Measurements from ENCODE around the gene SATL1.

Gene SATL1

GRCh38 chrX:85244450-85245211, 1.1 kb upstream of the SATL1 start:
- H3K9me3 ChIP-seq (ENCODE audit: control insufficient read depth, low read length), result no peaks in the 10 kb centered on the region
- no peak overlapping the region for H2BK5ac ChIP-seq (ENCODE audit: low read depth, low read length, poor library complexity, severe bottlenecking)
- no peak overlapping the region for H3K27ac ChIP-seq (ENCODE audit: low read length, poor library complexity, severe bottlenecking)
- no peaks in the 10 kb centered on the region for H3K79me1 ChIP-seq (replicated peaks; ENCODE audit: low read length, poor library complexity, severe bottlenecking)
- peak overlapping the region; percentile 24 for H3K4me2 ChIP-seq (ENCODE audit: low read length, poor library complexity, severe bottlenecking)
- H4K8ac ChIP-seq (ENCODE audit: low read length), result peak overlapping the region; percentile 17
- H3K23ac ChIP-seq (ENCODE audit: low read length in 2 of 2), result no peak overlapping the region
- peak overlapping the region; percentile 59 for H3K9ac ChIP-seq (ENCODE audit: low read length)
- no peaks in the 10 kb centered on the region for H3K36me3 ChIP-seq (ENCODE audit: control insufficient read depth in 1 of 2, insufficient read depth in 2 of 2, low read depth in 1 of 2, low read length in 2 of 2)
- H3K4me3 ChIP-seq (ENCODE audit: insufficient read depth in 1 of 2, low read depth in 1 of 2, low read length in 2 of 2), result peak overlapping the region; percentile 62 to 69
- no peak overlapping the region for H2AK5ac ChIP-seq (ENCODE audit: low read length, severe bottlenecking)
- no peak overlapping the region for H2BK15ac ChIP-seq (ENCODE audit: low read depth, poor library complexity, severe bottlenecking)
- peaks cover 0 to 6% of the 10 kb centered on the region in 2 experiments for H3K27me3 ChIP-seq (ENCODE audit: control insufficient read depth in 1 of 2, insufficient read depth in 1 of 2, low read length in 2 of 2)
- under 1% methylated on average over 11 of the region's 42 CpGs for WGBS
- no peak overlapping the region for H2BK120ac ChIP-seq (ENCODE audit: low read depth, low read length)
- H3K4ac ChIP-seq (ENCODE audit: low read depth in 1 of 2, low read length in 2 of 2), result no peak overlapping the region
- peak overlapping the region; percentile 53 for H2AFZ ChIP-seq (ENCODE audit: low read depth, low read length)
- no peak overlapping the region for H3K18ac ChIP-seq (ENCODE audit: low read depth in 1 of 2, low read length in 2 of 2)
- H2BK12ac ChIP-seq (ENCODE audit: low read length in 2 of 2), result no peak overlapping the region
- H3K4me1 ChIP-seq (ENCODE audit: control insufficient read depth, insufficient read depth, low read depth, low read length), result no peaks in the 10 kb centered on the region
- H4K91ac ChIP-seq (ENCODE audit: low read length), result peak overlapping the region; percentile 59
- peak; percentile 44 for DNase-seq
- no peak overlapping the region for H3K14ac ChIP-seq (ENCODE audit: low read length in 2 of 2)

- H3K27me3 ChIP-seq (ENCODE audit: control insufficient read depth in 1 of 2, insufficient read depth in 1 of 2, low read length in 2 of 2), result peaks cover 0 to 6% of the 10 kb centered on the region in 2 experiments
- no peak overlapping the region for H3K9ac ChIP-seq (ENCODE audit: low read length)
- no peaks in the 10 kb centered on the region for H3K36me3 ChIP-seq (ENCODE audit: control insufficient read depth in 1 of 2, insufficient read depth in 2 of 2, low read depth in 1 of 2, low read length in 2 of 2)
- H3K4me1 ChIP-seq (ENCODE audit: control insufficient read depth, insufficient read depth, low read depth, low read length), result no peaks in the 10 kb centered on the region
- H2AK5ac ChIP-seq (ENCODE audit: low read length, severe bottlenecking), result no peak overlapping the region
- H3K4ac ChIP-seq (ENCODE audit: low read depth in 1 of 2, low read length in 2 of 2), result no peak overlapping the region
- H3K14ac ChIP-seq (ENCODE audit: low read length in 2 of 2), result no peak overlapping the region
- WGBS, result 83% methylated on average over 1 of the region's 2 CpGs
- H2BK15ac ChIP-seq (ENCODE audit: low read depth, poor library complexity, severe bottlenecking), result no peak overlapping the region
- H2AFZ ChIP-seq (ENCODE audit: low read depth, low read length), result no peak overlapping the region
- no peak overlapping the region for H2BK5ac ChIP-seq (ENCODE audit: low read depth, low read length, poor library complexity, severe bottlenecking)
- H4K91ac ChIP-seq (ENCODE audit: low read length), result no peak overlapping the region
- peak; percentile 3 for DNase-seq
- H3K18ac ChIP-seq (ENCODE audit: low read depth in 1 of 2, low read length in 2 of 2), result no peak overlapping the region
- H4K8ac ChIP-seq (ENCODE audit: low read length), result no peak overlapping the region
- no peak overlapping the region for H2BK120ac ChIP-seq (ENCODE audit: low read depth, low read length)
- H3K4me2 ChIP-seq (ENCODE audit: low read length, poor library complexity, severe bottlenecking), result peak overlapping the region; percentile 65
- H3K9me3 ChIP-seq (ENCODE audit: control insufficient read depth, low read length), result no peaks in the 10 kb centered on the region
- peak overlapping the region in 1 of 2 experiments; percentile 67 for H3K4me3 ChIP-seq (ENCODE audit: insufficient read depth in 1 of 2, low read depth in 1 of 2, low read length in 2 of 2)
- H2BK12ac ChIP-seq (ENCODE audit: low read length in 2 of 2), result no peak overlapping the region
- H3K27ac ChIP-seq (ENCODE audit: low read length, poor library complexity, severe bottlenecking), result no peak overlapping the region
- H3K23ac ChIP-seq (ENCODE audit: low read length in 2 of 2), result no peak overlapping the region
- H3K79me1 ChIP-seq (replicated peaks; ENCODE audit: low read length, poor library complexity, severe bottlenecking), result no peaks in the 10 kb centered on the region
Observed at GRCh38 chrX:85243155-85243554, 424 bp downstream of the SATL1 start.

- Histone ChIP-seq H2AK5ac (ENCODE audit: low read length, severe bottlenecking) (no peak overlapping the region), H3K23ac (ENCODE audit: low read length in 2 of 2) (no peak overlapping the region), H3K4me3 (ENCODE audit: insufficient read depth in 1 of 2, low read depth in 1 of 2, low read length in 2 of 2) (no peak overlapping the region), H3K9me3 (ENCODE audit: control insufficient read depth, low read length) (no peaks in the 10 kb centered on the region), H2BK120ac (ENCODE audit: low read depth, low read length) (no peak overlapping the region), H3K27ac (ENCODE audit: low read length, poor library complexity, severe bottlenecking) (no peak overlapping the region), H2BK5ac (ENCODE audit: low read depth, low read length, poor library complexity, severe bottlenecking) (no peak overlapping the region), H2BK12ac (ENCODE audit: low read length in 2 of 2) (no peak overlapping the region), H3K14ac (ENCODE audit: low read length in 2 of 2) (no peak overlapping the region), H3K9ac (ENCODE audit: low read length) (no peak overlapping the region), H3K36me3 (ENCODE audit: control insufficient read depth in 1 of 2, insufficient read depth in 2 of 2, low read depth in 1 of 2, low read length in 2 of 2) (no peaks in the 10 kb centered on the region), H3K4me2 (ENCODE audit: low read length, poor library complexity, severe bottlenecking) (no peak overlapping the region), H4K8ac (ENCODE audit: low read length) (no peak overlapping the region), H3K4ac (ENCODE audit: low read depth in 1 of 2, low read length in 2 of 2) (no peak overlapping the region), H3K79me1 (replicated peaks; ENCODE audit: low read length, poor library complexity, severe bottlenecking) (no peaks in the 10 kb centered on the region), H4K91ac (ENCODE audit: low read length) (no peak overlapping the region), H3K27me3 (ENCODE audit: control insufficient read depth in 1 of 2, insufficient read depth in 1 of 2, low read length in 2 of 2) (no peaks in the 10 kb centered on the region), H3K4me1 (ENCODE audit: control insufficient read depth, insufficient read depth, low read depth, low read length) (no peaks in the 10 kb centered on the region), H3K18ac (ENCODE audit: low read depth in 1 of 2, low read length in 2 of 2) (no peak overlapping the region), H2AFZ (ENCODE audit: low read depth, low read length) (no peak overlapping the region), H2BK15ac (ENCODE audit: low read depth, poor library complexity, severe bottlenecking) (no peak overlapping the region)
- WGBS, result 84% methylated on average over 2 of the region's 2 CpGs
- DNase-seq, result no peak
Observed at GRCh38 chrX:85223359-85223758, 20.2 kb downstream of the SATL1 start.

GRCh38 chrX:85221361-85221760, 22.2 kb downstream of the SATL1 start:
- no peak overlapping the region for H3K4me2 ChIP-seq (ENCODE audit: low read length, poor library complexity, severe bottlenecking)
- H3K27me3 ChIP-seq (ENCODE audit: control insufficient read depth in 1 of 2, insufficient read depth in 1 of 2, low read length in 2 of 2), result no peaks in the 10 kb centered on the region
- no peaks in the 10 kb centered on the region for H3K36me3 ChIP-seq (ENCODE audit: control insufficient read depth in 1 of 2, insufficient read depth in 2 of 2, low read depth in 1 of 2, low read length in 2 of 2)
- H3K9ac ChIP-seq (ENCODE audit: low read length), result no peak overlapping the region
- H3K9me3 ChIP-seq (ENCODE audit: control insufficient read depth, low read length), result no peaks in the 10 kb centered on the region
- H2BK12ac ChIP-seq (ENCODE audit: low read length in 2 of 2), result no peak overlapping the region
- no peak overlapping the region for H2BK120ac ChIP-seq (ENCODE audit: low read depth, low read length)
- no peak overlapping the region for H4K91ac ChIP-seq (ENCODE audit: low read length)
- no peak overlapping the region for H3K4me3 ChIP-seq (ENCODE audit: insufficient read depth in 1 of 2, low read depth in 1 of 2, low read length in 2 of 2)
- H2BK5ac ChIP-seq (ENCODE audit: low read depth, low read length, poor library complexity, severe bottlenecking), result no peak overlapping the region
- no peaks in the 10 kb centered on the region for H3K79me1 ChIP-seq (replicated peaks; ENCODE audit: low read length, poor library complexity, severe bottlenecking)
- H2AK5ac ChIP-seq (ENCODE audit: low read length, severe bottlenecking), result no peak overlapping the region
- no peak overlapping the region for H4K8ac ChIP-seq (ENCODE audit: low read length)
- no peak overlapping the region for H3K18ac ChIP-seq (ENCODE audit: low read depth in 1 of 2, low read length in 2 of 2)
- peak; percentile 0 for DNase-seq
- no CpG with 5 or more reads among the region's 1 CpG for WGBS
- H2BK15ac ChIP-seq (ENCODE audit: low read depth, poor library complexity, severe bottlenecking), result no peak overlapping the region
- no peak overlapping the region for H3K4ac ChIP-seq (ENCODE audit: low read depth in 1 of 2, low read length in 2 of 2)
- no peak overlapping the region for H3K27ac ChIP-seq (ENCODE audit: low read length, poor library complexity, severe bottlenecking)
- H2AFZ ChIP-seq (ENCODE audit: low read depth, low read length), result no peak overlapping the region
- H3K23ac ChIP-seq (ENCODE audit: low read length in 2 of 2), result no peak overlapping the region
- no peak overlapping the region for H3K14ac ChIP-seq (ENCODE audit: low read length in 2 of 2)
- H3K4me1 ChIP-seq (ENCODE audit: control insufficient read depth, insufficient read depth, low read depth, low read length), result no peaks in the 10 kb centered on the region

Data from mesenchymal stem cell (in vitro differentiated cells and primary cell).